NCI-H1092 treated with DMSO at 0.1 percent for 48 hours (cell line): ENCODE data around the gene TLNRD1.

Source experiments
- DNase-seq: peaks from one replicate; lab custom pipeline; 2025; lab: John Stamatoyannopoulos, UW

TLNRD1 gene

DNA sequence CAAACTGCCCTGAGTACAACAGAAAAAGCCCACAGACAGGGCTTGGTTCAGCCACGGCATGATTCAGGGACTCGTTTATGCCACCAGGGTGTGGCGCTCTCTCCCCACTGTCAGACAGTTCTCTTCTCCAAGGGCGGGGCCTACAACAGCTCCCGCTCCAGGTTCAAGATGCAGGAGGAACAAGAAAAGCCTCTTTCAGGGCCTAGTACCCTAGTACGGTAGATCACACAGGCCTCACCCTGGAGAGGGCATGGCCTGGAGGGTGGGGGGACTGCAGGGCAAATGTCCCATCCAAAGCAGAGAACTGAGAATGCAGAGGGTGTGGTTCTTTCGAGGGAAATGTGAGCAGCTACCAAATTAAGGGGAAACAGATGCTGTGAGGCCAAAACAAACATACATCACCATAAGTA is 23.1 kb upstream of the TLNRD1 start:
- DNase-seq: peak; percentile 2

DNA sequence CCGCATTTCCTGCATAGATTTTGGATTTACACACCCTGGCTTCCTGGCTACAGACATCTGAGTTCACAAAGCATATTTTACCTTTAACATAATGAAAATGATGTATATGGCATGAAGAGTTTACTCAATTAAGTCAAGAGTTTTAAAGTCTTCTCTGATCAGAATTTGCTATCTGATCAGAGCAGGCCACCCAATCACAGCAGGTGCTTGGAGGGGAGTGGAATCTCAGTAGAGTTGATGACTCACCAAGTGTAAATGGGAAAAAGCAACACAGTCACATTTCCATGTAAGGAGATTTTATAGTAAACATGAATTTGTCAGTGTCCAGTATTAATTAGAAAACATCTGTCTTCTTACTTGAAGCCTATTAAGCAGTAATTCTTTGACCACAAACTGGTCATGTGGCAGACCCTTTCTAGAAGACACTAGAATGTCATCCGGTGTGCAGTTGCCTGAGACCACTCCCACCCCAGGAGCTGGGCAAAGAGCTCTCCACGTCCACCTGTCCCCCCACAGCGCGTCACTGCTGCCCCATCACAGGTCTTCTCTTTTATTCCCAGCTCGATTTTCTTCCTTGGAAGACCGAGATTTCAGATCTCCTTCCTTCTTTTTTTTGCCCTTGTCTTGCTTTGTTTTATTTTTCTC is 21.9 kb upstream of the TLNRD1 start:
- DNase-seq: no peak

DNA sequence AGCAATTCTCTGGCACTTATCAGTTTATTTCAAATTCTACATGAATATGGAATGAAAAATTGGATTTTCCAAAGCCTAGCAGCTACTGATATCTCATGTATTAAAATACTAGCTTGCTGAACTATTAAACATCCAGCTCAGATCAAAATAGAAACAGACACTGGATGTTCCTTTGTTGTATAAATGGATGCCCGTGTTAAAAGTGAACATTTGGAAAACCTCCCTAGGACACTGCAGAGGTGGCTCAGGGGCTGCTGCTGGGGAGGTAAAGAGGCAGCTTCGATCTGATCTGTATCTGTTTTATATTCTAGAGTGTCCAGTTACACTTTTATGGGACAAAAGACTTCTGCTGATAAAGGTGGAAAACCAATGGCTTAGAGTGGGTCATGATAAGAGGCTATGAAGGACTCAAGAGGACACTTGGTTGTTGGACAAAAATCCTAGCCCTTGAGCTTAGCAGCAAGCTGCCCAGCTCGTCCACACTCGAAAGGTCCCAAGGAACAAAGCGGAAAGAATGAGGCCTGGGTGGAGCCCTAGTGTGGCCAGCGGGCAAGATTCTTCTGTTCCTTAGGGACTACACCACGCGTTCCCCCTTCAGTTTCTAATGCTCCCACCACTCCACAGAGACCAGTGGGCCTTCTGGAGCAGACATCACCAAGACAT is 21.1 kb upstream of the TLNRD1 start:
- DNase-seq: no peak

DNA sequence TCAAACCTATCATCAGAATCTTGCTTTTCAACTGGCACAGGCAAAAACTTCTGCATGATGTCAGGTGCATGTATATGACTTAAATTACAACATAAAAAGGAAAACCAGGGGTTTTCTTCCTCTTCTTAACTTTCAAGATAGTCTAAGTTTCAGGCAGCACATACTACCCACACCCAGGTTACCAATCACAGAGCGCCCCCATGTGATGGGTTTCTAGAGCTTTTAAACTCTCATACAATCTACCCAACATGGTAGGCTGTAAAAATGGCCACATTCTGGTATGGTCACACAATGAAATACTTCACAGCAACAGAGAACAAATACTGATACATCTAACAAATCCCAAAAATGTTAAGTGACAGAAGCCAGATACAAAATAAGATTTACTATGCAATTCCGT is 18.5 kb upstream of the TLNRD1 start:
- DNase-seq: no peak

DNA sequence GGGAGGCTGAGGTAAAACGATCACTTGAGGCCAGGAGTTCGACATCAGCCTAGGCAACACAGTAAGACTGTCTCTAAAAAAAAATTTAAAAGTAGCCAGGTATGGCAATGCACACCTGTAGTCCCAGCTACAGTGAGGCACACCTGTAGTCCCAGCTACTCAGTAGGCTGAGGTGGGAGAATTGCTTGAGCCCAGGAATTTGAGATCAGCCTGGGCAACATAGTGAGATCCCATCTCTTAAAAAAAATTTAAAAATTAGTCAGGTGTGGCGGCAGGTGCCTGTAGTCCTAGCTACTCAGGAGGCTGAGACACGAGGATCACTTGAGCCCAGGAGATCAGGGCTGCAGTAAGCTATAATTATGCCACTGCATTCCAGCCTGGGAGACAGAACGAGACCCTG is 17.9 kb upstream of the TLNRD1 start:
- DNase-seq: no peak

DNA sequence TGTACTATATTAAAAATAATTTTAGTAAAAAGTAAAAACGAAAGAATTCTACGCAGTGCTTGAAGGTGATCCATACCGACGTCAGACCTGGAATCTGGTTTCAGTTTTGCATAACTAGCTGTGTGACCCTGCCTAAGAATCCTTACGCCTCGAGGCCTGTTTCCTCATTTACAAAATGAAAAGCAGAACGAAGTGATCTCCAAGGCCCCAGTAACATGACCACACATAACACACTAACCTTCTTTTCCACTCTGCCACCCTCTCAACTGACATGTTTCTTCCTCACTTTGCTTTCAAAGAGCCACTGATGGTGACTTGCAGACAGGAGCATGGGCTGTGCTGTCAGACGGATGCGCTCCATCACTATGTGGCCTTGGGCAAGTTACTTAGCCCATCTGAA is 15.9 kb upstream of the TLNRD1 start:
- DNase-seq: no peak

DNA sequence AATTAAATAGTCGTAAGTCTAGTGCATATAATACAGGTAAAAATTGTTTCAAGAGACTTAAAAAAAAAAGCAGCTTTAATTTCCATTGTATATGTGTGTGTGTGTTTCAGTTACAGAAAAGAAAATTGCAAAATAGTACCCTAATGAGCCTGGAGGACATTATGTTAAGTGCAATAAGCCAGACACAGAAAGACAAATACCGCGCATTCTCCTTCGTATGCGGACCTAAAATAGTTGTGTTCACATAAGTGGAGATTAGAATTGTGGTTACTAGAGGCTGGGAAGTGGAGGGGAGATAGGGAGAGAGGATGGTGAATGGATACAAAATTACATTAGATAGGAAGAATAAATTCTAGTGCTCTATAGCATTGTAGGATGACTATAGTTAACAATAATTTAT is 14.7 kb upstream of the TLNRD1 start:
- no peak for DNase-seq

DNA sequence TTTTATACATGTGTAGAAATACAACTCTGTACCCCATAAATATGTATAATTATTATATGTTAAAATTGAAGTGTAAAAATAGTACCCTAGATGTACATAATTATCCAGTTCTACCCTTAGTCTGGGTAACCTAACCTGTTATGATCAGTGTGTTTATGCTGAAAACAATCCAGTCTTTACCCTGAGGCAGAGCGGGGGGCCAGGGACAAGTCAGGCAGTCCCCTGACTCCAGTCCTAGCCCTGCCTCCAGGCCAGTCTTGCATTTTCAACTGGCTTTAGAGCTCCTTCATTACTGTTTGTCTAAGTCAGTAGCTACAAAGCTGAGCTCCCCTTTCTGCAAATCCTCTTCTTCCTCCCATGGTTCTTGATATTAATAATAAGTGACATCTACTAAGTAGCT is 14.2 kb upstream of the TLNRD1 start:
- DNase-seq: no peak

DNA sequence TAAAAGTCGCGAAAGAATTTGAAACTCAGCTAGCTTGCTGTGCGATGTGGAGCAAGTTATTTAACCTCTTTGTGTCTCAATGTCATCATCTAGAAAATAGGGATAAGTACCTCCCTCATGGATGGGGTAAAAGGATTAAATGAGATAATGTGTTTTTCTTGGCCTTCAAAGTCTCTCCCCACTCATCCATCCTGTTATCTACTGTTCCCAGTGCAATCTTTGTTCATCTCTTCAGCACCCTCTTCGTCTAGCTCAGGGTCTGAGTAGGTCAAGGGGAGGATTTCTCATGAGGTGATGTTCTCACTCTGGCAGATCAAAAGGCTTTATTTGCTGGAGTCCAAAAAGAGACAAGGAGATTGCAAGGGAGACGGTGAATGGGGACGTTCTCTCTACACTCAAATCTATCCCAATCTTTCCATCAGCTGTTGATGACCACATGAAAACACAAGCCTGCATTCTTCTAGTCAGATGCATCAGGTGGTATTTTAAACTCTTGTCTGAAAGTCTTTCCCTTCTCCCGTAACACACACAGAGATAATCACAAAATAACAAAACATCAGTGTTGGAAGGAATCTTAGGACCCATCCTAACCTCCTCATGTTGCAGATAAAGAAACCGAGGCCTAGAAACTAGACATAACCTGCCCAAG is 12.5 kb upstream of the TLNRD1 start:
- DNase-seq: no peak

DNA sequence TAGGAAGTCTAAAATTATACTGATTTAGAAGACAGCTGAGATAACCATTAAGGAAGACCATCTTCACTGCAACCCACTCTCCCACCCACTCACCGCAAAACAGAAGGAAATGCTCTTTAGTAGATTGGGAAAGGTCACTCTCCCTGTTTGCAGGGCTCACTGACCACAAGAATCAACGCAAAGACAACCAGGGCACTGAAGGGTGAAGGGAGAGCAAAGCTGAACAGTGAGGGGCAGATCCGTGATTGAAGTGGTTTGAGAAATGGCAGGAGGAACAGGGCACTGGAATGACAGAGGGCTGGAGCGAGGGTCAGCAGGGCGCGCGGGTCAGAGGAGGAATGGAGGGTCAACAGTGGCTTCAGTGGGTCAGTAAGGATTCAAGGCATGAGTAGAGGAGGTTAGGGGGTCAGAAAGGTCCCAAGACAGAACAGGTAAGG is 11.6 kb upstream of the TLNRD1 start:
- DNase-seq: no peak

DNA sequence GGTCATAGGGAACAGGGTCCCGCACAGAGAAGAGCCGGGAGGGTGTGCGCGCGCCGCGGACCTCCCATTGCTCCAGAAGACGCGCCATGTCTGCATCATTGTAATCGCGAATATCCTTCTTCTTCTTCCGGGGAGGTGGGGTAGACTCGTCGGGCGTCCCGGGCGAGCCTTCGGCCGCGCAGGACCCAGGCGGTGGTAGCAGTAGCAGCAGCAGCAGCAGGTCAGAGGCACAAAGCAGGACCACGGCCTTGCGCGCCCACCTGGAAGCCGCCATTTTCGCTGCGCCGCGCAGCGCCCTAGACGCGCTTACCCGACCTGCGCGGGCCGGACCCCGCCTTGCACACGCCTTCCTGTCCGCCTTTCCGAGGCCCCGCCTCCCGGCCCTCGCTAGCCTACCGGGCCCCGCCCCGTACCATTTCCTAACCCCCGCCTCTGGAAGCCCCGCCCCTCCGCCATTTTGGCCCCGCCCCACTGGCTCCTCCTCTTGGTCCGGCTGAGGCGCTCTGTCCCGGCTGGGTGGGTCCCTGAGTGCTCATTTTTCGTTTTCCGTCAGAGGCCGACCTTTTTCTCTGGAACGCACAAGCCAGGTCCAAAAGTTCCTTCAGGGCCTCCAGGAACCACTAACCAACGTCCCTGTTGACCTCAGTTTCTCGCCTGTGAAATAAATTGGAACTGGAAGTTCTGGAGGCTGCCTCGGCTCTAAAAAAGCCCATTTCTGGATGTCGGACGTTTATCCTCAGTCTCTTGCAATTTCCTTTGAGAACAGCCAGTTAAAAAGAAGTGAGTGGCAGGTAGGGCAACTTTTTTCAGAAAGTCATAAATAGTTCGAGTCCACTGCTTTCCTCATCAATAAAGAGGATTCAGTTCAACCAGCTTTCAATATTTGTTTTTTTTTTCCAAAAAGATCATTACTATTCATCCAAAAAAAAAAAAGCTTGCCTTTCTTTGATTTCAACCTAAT is 10.9 kb upstream of the TLNRD1 start, which contains the start of gene MESD:
MESD (minus strand) TSS at position 302 of the 961 bp plus-strand sequence; CDS start at position 274, 28 bp downstream.
- peak; percentile 88 for DNase-seq

DNA sequence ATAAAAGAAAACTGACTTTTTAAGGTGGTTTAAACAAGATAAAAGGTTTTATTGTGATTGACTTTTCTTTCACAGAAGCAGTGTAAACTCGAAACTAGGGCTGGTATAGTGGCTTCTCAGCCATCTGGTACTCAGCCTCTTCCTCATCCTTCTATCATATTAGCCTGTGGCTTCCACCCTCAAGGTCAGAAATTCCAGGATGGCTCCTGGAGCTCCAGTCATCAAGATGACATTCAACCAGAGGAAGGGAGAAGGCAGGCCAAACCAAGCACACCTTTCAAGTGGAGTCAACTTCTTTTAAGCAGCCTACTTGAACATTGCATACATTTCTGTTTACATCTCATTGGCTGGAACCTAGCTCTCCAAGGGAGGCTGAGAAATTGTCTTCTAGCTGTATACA is 9.8 kb upstream of the TLNRD1 start:
- DNase-seq: no peak

DNA sequence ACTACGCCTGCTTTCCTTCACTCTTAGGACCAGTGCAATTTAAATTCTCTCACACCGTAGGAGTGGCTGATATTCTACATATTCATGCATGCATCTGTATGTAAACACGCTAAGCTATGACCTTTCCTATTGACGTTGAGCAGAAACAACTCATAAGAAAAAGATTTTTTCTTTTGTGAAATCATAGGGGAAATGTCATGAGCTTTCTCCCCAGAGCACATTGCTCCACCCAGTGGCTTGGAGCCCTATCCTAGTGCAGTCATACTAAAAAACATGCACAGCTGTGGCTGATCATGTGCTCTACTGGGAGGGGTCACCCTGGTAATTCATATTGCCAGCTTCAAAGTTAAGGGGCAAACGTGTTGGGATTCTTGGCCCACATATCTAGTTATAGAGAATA is 9.3 kb upstream of the TLNRD1 start:
- no peak for DNase-seq

DNA sequence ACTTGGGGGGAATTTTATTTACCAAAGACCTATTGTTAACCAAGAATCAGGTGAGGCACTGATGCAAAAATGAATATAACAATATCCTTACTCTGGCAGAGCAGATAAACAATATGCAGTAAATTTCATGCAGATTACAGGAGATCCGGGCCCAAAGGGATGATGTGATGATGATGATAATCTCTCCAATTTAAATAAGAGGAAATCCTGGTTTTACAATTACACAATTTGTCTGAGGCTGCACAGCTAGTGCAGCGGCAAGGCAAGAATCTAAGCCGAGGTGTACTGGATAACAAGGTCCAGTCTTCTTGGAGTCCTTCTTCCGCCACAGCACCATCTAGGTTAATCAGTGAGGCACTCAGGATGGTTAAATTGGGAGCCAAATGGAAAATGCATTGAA is 8.7 kb upstream of the TLNRD1 start:
- no peak for DNase-seq

DNA sequence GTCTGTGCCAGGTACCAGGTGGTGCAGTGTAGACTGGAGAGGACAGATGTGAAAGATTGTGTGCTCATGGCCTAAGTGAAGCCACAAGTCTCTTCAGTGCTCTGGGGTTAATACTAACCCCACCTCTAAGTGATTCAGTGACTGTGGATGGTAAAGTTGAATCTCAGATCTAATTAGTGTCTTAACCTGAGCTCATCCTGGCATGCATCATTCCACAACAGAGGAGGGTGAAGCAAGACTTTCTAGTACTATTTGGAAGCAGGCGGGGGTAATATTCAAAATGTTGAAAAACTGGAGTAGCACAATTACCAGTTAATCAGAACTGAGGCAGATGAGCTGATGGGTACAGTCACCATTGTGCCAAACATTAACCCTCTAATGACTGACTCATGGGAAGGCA is 8.3 kb upstream of the TLNRD1 start:
- DNase-seq: no peak

DNA sequence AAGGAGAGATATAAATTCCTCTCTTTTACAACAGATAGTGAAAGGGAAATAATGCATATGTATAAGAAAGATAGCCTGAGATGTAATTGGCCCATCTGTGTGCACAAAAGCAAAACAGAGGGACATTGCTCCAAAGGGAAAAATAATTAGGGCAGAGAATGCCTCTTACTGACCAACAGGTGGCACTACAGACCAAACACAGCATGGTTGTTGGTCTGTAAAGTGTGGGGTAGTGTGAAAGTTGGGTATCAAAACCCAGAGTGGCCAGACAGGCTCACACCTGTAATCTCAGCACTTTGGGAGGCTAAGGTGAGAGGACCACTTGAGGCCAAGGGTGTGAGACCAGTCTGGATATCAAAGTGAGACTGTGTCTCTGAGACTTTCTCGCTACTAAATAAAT is 4.5 kb upstream of the TLNRD1 start:
- DNase-seq: no peak

DNA sequence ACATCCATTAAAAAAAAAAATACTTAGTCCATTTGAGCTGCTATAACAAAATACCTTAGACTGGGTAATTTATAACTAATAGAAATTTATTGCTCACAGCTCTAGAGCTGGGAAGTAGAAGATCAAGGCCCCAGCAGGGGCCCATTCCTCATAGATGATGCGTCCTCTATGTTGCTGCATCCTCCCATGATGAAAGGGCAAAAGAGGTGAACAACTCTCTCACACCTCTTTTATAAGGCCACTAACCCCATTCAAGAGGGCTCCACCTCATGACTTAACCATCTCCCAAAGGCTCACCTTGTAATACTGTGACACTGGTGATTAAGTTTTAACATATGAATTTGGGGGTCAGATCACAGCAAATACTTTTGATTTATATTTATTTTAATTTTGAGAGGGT is 3.0 kb upstream of the TLNRD1 start:
- DNase-seq: no peak

DNA sequence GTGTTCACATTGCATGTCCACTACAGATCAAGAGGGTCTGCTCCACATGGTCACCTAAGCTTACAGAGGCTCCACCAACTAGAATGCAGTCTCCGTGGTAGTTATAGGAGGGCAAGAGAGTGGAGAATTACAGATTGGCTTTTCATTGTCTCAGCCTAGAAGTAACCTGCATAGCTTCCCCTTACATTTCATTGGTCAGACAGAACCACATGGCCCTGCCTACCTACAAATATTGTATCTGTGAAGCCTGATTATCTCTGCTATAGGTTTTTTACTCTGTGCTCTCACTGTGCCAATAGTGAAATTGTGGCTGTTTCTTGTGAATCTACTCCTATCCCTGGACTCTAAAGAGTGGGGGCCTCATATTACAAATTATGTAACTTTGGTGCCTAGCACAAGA is 2.5 kb upstream of the TLNRD1 start:
- DNase-seq: no peak

DNA sequence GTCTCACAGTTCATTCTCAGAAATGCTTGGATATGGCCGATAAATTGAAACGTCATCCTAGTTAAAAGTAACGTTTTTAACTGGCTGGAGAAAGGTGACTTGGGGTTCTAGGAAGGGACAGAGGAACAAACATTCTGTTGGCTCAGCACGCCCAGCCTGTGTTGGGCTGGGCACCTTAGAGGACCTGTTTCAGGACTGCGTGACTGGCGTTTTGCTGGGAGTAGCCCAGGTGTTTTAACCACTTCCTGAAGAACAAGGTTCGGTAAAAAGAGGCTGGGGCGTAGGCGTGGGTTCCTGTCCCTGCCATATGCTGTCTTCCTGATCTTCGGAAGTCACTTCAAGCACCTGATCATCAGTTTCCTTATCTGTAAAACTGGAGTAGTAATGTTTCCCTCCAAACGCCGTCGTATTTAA is 1.1 kb upstream of the TLNRD1 start:
- DNase-seq: no peak

DNA sequence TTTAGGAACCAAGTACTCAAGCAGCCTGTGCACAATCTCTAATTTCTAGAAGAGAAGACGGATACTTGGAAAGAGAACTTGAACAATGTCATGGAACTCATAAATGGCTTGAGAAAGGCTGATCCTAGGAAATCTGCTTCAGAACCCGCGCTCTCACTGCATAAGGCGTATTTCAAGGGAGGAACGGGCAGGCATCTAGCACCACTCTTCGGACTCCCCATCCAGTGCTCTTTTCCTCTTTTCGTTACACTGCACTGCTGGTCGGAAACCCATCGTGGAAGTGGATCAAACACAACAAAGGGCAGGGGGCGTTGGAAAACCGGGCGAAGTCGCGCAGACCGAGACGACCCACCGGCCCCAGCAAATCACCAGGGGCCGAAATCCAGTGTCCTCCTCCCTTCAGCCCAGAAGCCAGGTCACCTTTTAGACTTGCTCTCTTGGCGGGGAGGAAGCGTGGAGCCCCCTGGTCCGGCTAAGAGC is 539 bp upstream of the TLNRD1 start:
- DNase-seq: peak; percentile 18

DNA sequence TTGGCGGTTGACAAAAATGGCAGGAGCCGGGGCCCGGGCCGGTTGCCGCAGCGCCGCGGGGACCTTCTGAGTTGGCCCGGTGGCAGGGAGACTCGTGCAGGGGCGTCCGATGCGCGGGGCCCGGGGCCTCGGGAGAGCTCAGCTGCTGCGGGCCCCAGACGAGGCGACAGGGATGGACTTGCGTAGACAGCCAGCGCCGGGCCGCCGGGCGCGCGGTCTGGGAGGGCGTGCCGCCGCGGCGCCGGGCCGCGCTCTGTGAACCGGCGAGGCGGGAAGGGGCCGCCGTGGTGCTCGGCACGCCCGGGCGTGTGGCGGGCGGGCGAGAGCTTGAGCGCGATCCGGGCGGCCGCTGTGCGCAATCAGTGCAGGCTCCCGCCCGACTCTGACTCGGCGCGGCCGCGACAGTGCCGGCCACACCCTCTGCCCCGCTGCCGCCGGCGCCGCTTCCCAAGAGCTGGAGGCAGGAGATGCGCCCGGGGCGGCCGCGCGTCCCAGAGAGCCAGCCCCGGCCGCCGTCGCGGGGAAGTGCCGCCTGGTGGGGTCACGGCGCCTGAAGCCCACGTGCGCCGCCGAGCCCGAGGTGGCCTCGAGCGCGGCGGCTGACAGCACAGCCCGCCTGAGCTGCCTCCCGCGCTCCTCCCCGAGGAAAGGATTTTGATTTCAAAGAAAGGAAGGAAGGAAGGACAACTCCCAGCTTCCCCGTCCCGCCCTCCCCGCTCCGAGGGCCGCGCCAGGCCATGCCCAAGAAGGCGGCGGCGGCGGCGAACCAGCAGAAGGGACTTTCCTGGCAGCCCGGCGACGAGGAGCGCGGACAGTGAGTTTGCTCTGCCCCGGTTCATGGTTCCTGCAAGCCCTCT is 657 bp downstream of the TLNRD1 start:
- no peak for DNase-seq
